Natural killer cell treated with Interleukin-12 subunit alpha and Interleukin-12 subunit beta and Interleukin-15 and Interleukin-18, amount 100 ng/mL, for 72 hours (primary cell): Measurements from ENCODE around the gene PAIP2B. TPM values are rescaled to one million over a fixed set of nuclear protein-coding genes. Genes with fewer than 3 reads are reported as not detected.

Experiments
- ATAC-seq, 2 donors: fragments of 150-1000 bp; cut with Tn5 transposase in 1 of 2; sonication (Bioruptor Pico), chemical (Tn5 transposase) in 1 of 2; 2 replicates each; pipeline ENCODE4 v1.10.0; 2021
- DNase-seq: peaks from one replicate; pipeline ENCODE4 v3.0.0; 2022; ENCODE audit warnings: low spot score
- H3K27ac Mint-ChIP-seq, 2 donors: 1 replicate in 1 of 2; 2 replicates in 1 of 2; pipeline ENCODE4 v1.8.0; 2022; ENCODE audit warnings: mixed read lengths in 2 of 2, mild to moderate bottlenecking in 1 of 2, moderate library complexity in 1 of 2
- H3K27me3 Mint-ChIP-seq, 2 donors: 1 replicate in 1 of 2; 2 replicates in 1 of 2; pipeline ENCODE4 v1.8.0; 2022; ENCODE audit warnings: mixed read lengths in 2 of 2
- H3K36me3 Mint-ChIP-seq: one replicate; pipeline ENCODE4 v1.8.0; 2022; ENCODE audit warnings: mixed read lengths
- H3K4me1 Mint-ChIP-seq, 2 donors: 1 replicate in 1 of 2; 2 replicates in 1 of 2; pipeline ENCODE4 v1.8.0; 2022; ENCODE audit warnings: low read depth in 2 of 2, mixed read lengths in 2 of 2, mild to moderate bottlenecking in 1 of 2
- H3K4me3 Mint-ChIP-seq: one replicate; pipeline ENCODE4 v1.8.0; 2022; ENCODE audit warnings: mixed read lengths
- H3K9me3 Mint-ChIP-seq: 2 replicates; pipeline ENCODE4 v1.8.0; 2022; ENCODE audit warnings: mixed read lengths
- total RNA-seq, 2 donors: library from RNA; stranded (reverse); gene quantifications; one replicate each; pipeline ENCODE4 v1.2.3, GENCODE V29; 2022

The PAIP2B gene
- total RNA-seq, 2 donors from 2014 or later, result 0.78 to 1.2 TPM

GRCh38 chr2:71155846-71156245 is 71.1 kb downstream of the PAIP2B start:
- H3K9me3 Mint-ChIP-seq, result no peaks in the 10 kb centered on the region
- no peaks in the 10 kb centered on the region for H3K36me3 Mint-ChIP-seq
- no peak for DNase-seq
- peaks cover 3 to 7% of the 10 kb centered on the region in 2 donors for H3K4me1 Mint-ChIP-seq
- peaks cover 10 to 11% of the 10 kb centered on the region in 2 donors for H3K27me3 Mint-ChIP-seq
- no peak overlapping the region for H3K4me3 Mint-ChIP-seq
- ATAC-seq, result no peak
- no peak overlapping the region for H3K27ac Mint-ChIP-seq

DNA sequence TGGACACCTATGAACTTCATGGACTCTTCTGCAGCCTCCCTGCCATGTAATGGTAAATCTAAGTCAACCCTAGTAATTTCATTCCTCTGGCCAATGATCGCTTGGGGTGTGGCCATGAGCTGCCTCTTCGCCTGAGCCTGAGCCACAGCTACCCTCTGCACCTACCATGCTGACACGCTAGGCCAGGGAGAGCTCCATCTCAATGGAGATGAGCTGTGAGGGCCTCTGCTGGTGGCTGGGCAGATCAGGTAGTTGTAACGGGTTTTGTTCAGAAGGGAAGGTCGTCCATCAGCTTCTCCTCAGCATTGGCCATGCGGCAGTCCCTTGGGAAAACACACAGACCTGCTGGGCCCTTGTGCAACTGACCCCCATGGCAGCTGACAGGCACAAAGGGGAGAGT is 72.1 kb downstream of the PAIP2B start:
- Mint-ChIP-seq H3K4me3 (no peak overlapping the region), H3K36me3 (peaks cover 4% of the 10 kb centered on the region), H3K9me3 (no peaks in the 10 kb centered on the region), H3K4me1 (peaks cover 5 to 7% of the 10 kb centered on the region in 2 donors), H3K27ac (no peak overlapping the region), H3K27me3 (peaks cover 10 to 11% of the 10 kb centered on the region in 2 donors)
- ATAC-seq (peak in 1 of 2 donors; percentile 46), DNase-seq (no peak)

GRCh38 chr2:71154279-71154678 is 72.6 kb downstream of the PAIP2B start:
- no peak overlapping the region for H3K4me3 Mint-ChIP-seq
- no peak for DNase-seq
- H3K27me3 Mint-ChIP-seq, result peaks cover 10 to 11% of the 10 kb centered on the region in 2 donors
- H3K4me1 Mint-ChIP-seq, result peaks cover 5 to 7% of the 10 kb centered on the region in 2 donors
- H3K27ac Mint-ChIP-seq, result no peak overlapping the region
- peak in 1 of 2 donors; percentile 46 for ATAC-seq
- H3K36me3 Mint-ChIP-seq, result peaks cover 8% of the 10 kb centered on the region
- H3K9me3 Mint-ChIP-seq, result no peaks in the 10 kb centered on the region

- peaks cover 14% of the 10 kb centered on the region for H3K36me3 Mint-ChIP-seq
Observed at GRCh38 chr2:71153585-71154224, 73.2 kb downstream of the PAIP2B start.

GRCh38 chr2:71151620-71152019 is 75.3 kb downstream of the PAIP2B start:
- H3K27me3 Mint-ChIP-seq, result peaks cover 8 to 11% of the 10 kb centered on the region in 2 donors
- H3K4me3 Mint-ChIP-seq, result no peak overlapping the region
- no peak overlapping the region for H3K27ac Mint-ChIP-seq
- DNase-seq, result no peak
- peaks cover 0 to 2% of the 10 kb centered on the region in 2 donors for H3K4me1 Mint-ChIP-seq
- peaks cover 19% of the 10 kb centered on the region for H3K36me3 Mint-ChIP-seq
- peak in 1 of 2 donors; percentile 15 for ATAC-seq
- no peaks in the 10 kb centered on the region for H3K9me3 Mint-ChIP-seq

More at GRCh38 chr2:71153585-71154224, 73.2 kb downstream of the PAIP2B start:
- Mint-ChIP-seq H3K27ac (no peak overlapping the region), H3K9me3 (no peaks in the 10 kb centered on the region), H3K27me3 (peaks cover 10 to 11% of the 10 kb centered on the region in 2 donors), H3K4me1 (peaks cover 5 to 7% of the 10 kb centered on the region in 2 donors), H3K4me3 (no peak overlapping the region)
- DNase-seq (no peak), ATAC-seq (peak in 1 of 2 donors; percentile 13)

- H3K27ac Mint-ChIP-seq, result no peak overlapping the region
- H3K36me3 Mint-ChIP-seq, result peaks cover 28% of the 10 kb centered on the region
- no peak for ATAC-seq
- H3K9me3 Mint-ChIP-seq, result no peaks in the 10 kb centered on the region
- H3K27me3 Mint-ChIP-seq, result peaks cover 1 to 2% of the 10 kb centered on the region in 2 donors
- H3K4me3 Mint-ChIP-seq, result no peak overlapping the region
- peaks cover 0 to 5% of the 10 kb centered on the region in 2 donors for H3K4me1 Mint-ChIP-seq
- no peak for DNase-seq
Observed at GRCh38 chr2:71150082-71150816, 76.7 kb downstream of the PAIP2B start.

GRCh38 chr2:71148506-71149063 is 78.3 kb downstream of the PAIP2B start:
- ATAC-seq (no peak), DNase-seq (no peak)
- no peaks in the 10 kb centered on the region for H3K9me3 Mint-ChIP-seq
- no peaks in the 10 kb centered on the region for H3K27me3 Mint-ChIP-seq
- peaks cover 0 to 5% of the 10 kb centered on the region in 2 donors for H3K4me1 Mint-ChIP-seq
- no peak overlapping the region for H3K27ac Mint-ChIP-seq
- no peak overlapping the region for H3K4me3 Mint-ChIP-seq
- peaks cover 42% of the 10 kb centered on the region for H3K36me3 Mint-ChIP-seq

DNA sequence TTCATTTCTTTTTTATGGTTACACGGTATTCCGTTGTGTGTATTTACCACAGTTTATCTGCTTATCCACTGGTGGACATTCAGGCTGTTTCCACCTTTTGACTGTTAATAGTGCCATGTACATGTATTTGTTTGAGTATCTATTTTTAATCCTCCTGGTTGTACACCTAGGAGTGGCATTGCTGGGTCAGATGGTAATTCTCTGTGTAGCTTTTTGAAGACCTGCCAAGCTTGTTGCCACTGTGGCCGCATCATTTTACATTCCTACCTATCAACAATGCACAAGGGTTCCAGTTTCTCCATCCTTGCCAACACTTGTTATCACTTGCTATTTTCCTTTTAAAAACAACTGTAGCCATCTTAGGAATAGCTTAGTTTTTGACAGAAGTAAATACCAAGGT is 83.1 kb downstream of the PAIP2B start:
- Mint-ChIP-seq H3K27ac (no peak overlapping the region), H3K36me3 (peaks cover 49% of the 10 kb centered on the region), H3K27me3 (no peaks in the 10 kb centered on the region), H3K4me3 (no peak overlapping the region), H3K4me1 (peaks cover 0 to 3% of the 10 kb centered on the region in 2 donors), H3K9me3 (no peaks in the 10 kb centered on the region)
- DNase-seq, result no peak
- ATAC-seq, result no peak

- no peak overlapping the region for H3K27ac Mint-ChIP-seq
Observed at GRCh38 chr2:71136174-71136573, 90.7 kb downstream of the PAIP2B start.

DNA sequence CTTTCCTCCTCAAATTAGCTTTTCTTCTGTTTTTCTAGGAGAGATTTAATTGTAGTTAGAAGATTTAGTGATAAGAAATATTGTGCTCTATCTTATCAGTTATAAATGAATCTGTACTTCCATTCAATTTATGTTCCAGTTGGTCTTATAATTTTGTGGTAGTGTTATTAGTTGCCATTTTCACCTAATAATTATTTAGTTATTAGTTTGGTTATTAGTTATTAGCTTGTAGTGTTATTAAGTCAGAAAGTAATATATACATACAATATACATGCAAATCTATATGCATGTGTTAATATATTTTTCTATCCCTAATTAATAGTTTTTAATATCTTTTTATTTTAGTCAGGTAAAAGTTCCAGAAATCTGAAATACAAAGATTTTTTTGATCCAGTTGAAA is 93.3 kb downstream of the PAIP2B start:
- no peak overlapping the region for H3K4me3 Mint-ChIP-seq
- H3K9me3 Mint-ChIP-seq, result no peaks in the 10 kb centered on the region
- peaks cover 3 to 5% of the 10 kb centered on the region in 2 donors for H3K4me1 Mint-ChIP-seq
- peaks cover 15% of the 10 kb centered on the region for H3K36me3 Mint-ChIP-seq
- no peak overlapping the region for H3K27ac Mint-ChIP-seq
- DNase-seq (no peak), ATAC-seq (no peak)
- no peaks in the 10 kb centered on the region for H3K27me3 Mint-ChIP-seq

More at GRCh38 chr2:71136174-71136573, 90.7 kb downstream of the PAIP2B start:
- no peaks in the 10 kb centered on the region for H3K4me1 Mint-ChIP-seq
- H3K36me3 Mint-ChIP-seq, result peaks cover 27% of the 10 kb centered on the region
- ATAC-seq, result no peak
- no peaks in the 10 kb centered on the region for H3K9me3 Mint-ChIP-seq
- H3K4me3 Mint-ChIP-seq, result no peak overlapping the region
- no peak for DNase-seq
- no peaks in the 10 kb centered on the region for H3K27me3 Mint-ChIP-seq

Other genes starting within 250 kb of the PAIP2B start
- gene ANKRD53, start 248.5 kb downstream of the PAIP2B start, total RNA-seq, result under 1 TPM in 1 of 2 donors, not detected in 1; 0.88 TPM
- gene TEX261, start 232.2 kb downstream of the PAIP2B start, total RNA-seq, result 10 to 100 TPM; 76.0 to 83.5 TPM
- gene NAGK, start 158.5 kb downstream of the PAIP2B start, total RNA-seq, result 100 to 1,000 TPM in 1 of 2 donors, 10 to 100 TPM in 1; 92.9 to 104 TPM
- 10 to 100 TPM; 12.4 to 14.2 TPM for gene MCEE, start 96.9 kb downstream of the PAIP2B start, total RNA-seq
- gene MPHOSPH10, start 96.5 kb downstream of the PAIP2B start, total RNA-seq, result 10 to 100 TPM; 40.1 to 58.4 TPM
- 100 to 1,000 TPM; 104 to 135 TPM for gene ZNF638, start 104.7 kb upstream of the PAIP2B start, total RNA-seq
- 10 to 100 TPM; 23.0 to 36.6 TPM for gene DYSF, start 226.5 kb upstream of the PAIP2B start, total RNA-seq